NCI-H2029 (cell line): ENCODE measurements around the gene QPRT.
"Not testable (repeated sequence)": the region's sequence is repeated elsewhere in the genome, so short reads cannot be mapped to it uniquely, and the experiment has no call there.

Experiments
- DNase-seq: peaks from one replicate; lab custom pipeline; 2025; lab: John Stamatoyannopoulos, UW

The QPRT gene

GRCh38 chr16:29746518-29746917 is 67.5 kb downstream of the QPRT start:
- DNase-seq = not testable (repeated sequence)
